HG03060 (cell line): ENCODE measurements around the gene UVRAG.
"Not testable (repeated sequence)": the region's sequence is repeated elsewhere in the genome, so short reads cannot be mapped to it uniquely, and the experiment has no call there.

Experiments
- ATAC-seq: cut with Tn5 transposase; IDR thresholded peaks from one replicate; pipeline ENCODE4 v1.9.1; 2021; ENCODE audit warnings: low read depth, moderate number of reproducible peaks; ENCODE audit not compliant: unreplicated experiment

UVRAG gene

DNA sequence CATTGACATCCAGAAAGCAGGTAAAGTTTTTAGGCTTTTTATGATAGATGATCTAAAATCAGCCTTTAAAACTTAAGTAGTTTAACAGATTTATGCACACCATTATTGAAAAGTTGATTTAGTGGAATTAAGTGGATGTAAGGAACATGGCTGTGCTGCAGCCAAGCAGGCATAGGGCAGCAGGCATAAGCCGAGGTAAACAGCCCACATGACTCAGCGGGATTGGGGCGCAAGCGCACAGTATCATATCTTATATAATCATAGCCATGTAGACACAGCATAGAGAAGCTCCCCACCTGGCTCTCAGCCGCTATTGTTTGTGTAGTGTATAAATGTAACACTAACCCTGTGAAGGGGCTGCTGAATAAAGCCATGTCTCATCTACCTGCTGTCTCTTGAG, 233.8 kb downstream of the UVRAG start:
- ATAC-seq: no peak

DNA sequence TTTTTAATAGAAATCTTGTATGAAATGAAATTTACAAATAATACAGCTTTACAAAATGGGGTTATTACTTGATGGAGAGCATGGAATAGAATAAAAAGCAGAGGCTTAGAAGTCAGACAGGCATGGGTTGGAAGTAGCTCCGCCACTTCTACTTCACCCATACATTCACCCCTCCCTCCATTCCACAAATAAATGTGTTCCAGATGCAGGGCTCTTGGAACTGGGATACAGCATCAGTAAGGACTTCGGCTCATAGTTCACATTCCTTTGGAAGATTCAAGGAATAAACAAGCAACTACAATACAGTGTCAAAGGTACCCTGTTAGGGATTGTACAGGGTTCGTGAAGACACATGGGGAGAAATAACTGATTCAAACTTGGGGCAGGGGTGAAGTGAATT, 234.5 kb downstream of the UVRAG start:
- ATAC-seq: no peak

GRCh38 chr11:76051937-76052336, 236.9 kb downstream of the UVRAG start:
- no peak for ATAC-seq

DNA sequence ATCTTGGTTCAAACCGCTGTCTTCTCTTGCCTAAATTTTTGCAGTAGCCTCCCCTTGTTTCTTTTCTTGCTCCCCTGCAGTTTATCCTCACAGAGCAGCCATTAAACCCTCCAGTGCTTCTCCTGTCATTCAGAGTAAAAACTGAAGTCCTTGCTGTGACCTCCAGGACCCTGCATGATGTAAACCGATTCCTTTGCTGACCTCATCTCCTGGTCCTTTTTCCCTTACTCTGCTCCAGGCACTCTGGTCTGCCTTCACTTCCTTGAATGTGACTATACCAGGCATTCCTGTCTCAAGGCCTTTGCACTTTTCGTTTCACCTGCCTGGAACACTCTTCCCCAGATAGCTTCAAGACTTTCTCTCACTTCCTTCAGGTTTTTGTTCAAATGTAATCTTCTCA, 239.3 kb downstream of the UVRAG start:
- no peak for ATAC-seq

- ATAC-seq: no peak
Observed at GRCh38 chr11:76056876-76057275, 241.9 kb downstream of the UVRAG start.

GRCh38 chr11:76060475-76061036, 245.5 kb downstream of the UVRAG start:
- ATAC-seq: not testable (repeated sequence)

DNA sequence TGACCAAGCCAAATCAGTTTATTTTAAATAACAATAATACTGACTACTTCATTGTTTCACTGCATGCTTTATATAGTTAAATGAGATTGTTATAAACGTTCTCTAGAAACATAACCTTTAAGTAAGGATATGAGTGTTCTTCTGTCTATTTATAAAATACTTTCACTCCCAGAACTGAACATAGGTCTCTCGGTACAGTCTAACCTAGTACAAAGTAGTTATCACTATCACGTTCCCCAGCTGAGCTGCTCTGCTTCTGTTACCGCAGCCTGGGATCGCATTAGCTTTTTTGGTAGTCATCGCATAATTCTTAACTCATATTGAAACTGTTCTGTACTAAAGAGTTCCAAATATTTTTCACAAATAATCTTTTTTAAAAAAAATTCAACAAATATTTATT, 247.7 kb downstream of the UVRAG start:
- peak; percentile 98 for ATAC-seq

GRCh38 chr11:76064192-76064591, 249.2 kb downstream of the UVRAG start:
- no peak for ATAC-seq

DNA sequence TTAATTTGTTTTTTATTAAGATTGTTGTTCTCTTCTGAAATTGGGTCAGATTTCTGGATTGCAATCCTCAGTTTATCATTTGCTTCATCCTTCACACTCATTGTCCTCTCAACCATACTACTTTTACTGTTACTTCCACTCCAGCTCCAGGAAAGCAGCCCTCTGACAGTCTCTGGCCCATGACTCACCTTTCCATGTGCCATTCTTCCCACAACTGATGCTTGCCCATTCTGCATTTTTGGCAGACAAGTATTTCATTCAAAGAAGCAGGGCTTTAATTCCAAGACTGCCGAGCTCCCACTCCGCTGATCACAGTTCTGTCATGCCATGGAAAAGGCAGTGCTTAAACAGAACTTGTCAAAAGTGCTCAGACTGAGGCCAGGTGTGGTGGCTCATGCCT, 252.1 kb downstream of the UVRAG start:
- no peak for ATAC-seq

DNA sequence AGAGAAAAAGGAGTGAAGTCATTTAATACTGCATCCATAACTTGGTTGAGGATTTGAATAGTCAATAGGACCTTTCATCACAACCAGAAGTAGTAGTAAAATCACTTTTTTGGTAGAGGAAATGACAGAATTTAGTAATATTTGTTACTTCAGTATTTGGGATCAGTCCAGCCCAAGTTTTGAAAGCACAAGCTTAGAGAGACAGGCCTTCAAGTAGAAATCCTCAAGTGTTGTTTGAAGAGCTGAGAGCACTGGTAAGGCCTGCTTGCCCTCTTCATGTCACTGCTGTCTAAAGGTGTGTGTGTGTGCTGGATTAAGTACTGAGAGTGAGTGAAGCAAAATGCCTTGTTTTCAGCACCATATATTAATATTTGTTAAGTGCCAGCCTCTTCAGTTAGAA, 254.0 kb downstream of the UVRAG start:
- ATAC-seq: no peak

DNA sequence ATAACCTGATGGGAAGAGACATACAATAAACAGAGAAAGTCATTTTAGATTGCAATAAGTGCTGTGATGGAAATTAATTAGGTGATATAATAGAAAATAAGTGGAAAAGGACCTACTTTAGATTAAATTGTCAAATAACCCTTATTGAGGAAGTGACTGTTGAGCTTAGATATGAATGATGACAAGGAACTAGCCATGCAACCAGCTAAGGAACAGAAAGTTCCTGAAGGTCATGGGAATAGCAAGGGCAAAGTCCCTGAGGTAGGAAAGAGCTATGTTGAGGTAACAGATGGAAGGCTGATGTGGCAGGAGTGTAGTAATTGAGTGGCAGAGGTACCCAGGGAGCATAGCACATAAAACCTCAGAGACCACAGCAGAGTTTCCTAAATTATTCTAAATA, 256.1 kb downstream of the UVRAG start:
- ATAC-seq: no peak

GRCh38 chr11:76073724-76074123, 258.7 kb downstream of the UVRAG start:
- ATAC-seq: no peak

DNA sequence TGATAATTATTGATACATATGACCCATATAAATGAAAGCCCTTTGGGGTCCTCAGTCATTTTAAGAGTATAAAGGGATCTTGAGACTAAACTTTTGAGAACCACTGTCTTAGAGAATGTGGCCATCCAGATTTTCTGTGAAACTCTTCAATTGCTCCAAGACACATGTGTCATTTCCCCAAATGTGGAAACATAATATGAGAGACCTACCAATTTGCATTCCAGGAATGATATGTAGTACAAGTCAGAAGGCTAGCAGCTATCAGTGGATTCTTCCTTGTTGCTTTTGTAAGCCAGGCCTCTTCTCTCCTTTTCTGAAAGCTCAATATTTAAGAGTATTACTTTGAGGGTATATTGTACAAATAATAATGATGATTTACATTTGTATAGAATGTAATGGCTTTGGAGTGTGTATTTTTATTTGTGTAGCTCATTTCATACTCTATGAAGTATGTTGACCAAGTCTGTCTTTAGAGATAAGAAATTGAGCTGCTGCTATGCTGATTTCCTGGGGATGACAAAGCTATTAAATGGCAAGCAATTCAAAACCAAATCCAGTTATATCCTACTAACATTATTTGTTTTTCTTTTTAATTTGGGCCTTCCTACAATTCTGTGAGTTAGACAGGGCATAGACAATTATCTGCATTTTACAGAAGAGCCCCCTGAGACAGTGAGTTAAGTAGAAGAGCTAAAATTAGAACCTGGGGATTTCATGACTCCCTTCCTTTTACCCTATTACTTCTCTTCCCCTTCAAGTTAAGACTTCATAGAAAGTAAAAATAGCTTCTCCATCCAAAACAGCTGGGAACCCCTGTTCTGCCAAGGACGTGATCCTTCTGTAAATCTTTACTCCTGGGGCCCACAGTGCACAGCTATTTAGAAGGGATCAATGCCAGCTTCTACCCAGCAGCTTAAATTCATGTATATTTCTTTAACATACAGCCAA, 259.4 kb downstream of the UVRAG start:
- ATAC-seq: no peak

DNA sequence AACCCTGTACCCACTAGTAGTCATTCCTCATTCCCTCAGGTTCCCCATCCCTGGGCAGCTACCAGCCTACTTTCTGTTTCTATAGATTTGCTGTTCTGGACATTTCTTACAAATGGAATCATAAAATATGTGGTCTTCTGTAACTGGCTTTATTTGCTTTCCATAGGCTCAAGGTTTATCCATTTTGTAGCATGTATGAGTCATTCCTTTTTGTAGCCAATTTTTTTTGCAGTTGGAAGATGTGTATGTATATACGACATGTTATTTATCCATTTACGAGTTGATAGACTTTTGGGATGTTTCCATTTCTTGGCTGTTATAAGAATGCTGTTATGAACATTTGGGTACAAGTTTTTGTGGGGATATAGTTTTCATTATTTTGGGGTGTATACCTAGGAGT, 260.7 kb downstream of the UVRAG start:
- no peak for ATAC-seq

DNA sequence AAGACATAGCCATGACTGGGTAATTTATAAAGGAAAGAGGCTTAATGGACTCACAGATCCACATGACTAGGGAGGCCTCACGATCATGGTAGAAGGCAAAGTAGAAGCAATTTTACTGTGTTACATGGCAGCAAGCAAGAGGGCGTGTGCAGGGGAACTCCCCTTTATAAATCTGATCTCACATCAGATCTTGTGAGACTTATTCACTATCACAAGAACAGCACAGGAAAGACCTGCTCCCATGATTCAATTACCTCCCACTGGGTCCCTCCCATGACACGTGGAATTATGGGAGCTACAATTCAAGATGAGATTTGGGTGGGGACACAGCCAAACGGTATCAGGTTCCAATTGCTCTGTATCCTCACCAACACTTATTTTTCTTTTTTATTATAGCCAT, 261.2 kb downstream of the UVRAG start:
- not testable (repeated sequence) for ATAC-seq

GRCh38 chr11:76076749-76077148, 261.7 kb downstream of the UVRAG start:
- ATAC-seq: no peak

GRCh38 chr11:76077575-76078150, 262.7 kb downstream of the UVRAG start:
- ATAC-seq: no peak

GRCh38 chr11:76081084-76081483, 266.1 kb downstream of the UVRAG start:
- ATAC-seq: not testable (repeated sequence)

DNA sequence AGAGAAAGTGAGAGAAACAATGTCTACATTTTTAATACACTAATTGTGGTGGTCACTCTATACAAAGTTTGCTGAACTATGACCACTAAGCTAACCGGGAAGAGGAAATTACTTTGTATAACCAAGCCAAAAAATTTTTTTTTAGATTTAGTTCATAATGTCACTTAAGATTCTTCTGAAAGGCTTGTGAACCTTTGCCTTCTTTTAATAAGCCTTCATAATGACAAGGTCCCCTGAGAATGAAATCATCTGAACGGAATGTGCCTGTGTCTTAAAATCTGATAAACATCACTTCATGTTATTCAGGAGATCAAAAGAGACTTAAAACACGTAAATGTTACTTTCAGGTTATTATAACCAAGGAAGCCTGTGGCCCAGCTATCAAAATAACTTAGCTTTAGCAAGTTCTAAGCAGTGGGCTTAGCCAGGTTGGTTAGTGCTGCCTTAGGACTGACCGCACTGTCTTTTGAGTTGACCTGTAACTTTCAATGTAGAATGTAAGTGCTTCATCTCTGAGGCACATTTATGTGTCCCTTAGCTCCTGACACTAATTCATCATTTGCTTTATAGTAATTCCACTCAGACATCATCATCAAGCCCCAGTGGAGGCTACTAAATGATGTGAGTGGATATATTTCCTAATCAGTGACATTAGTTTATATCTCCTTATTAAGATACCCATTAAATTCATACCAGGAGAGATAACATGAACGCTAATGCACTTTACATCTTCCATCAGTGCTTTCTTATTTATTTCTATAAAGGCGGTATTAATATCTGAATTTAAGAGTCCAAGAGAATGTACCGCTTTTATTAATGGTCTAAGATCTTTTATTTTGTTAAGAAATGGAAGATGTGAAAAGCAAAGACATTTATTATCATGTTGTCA, 268.8 kb downstream of the UVRAG start:
- ATAC-seq: no peak

DNA sequence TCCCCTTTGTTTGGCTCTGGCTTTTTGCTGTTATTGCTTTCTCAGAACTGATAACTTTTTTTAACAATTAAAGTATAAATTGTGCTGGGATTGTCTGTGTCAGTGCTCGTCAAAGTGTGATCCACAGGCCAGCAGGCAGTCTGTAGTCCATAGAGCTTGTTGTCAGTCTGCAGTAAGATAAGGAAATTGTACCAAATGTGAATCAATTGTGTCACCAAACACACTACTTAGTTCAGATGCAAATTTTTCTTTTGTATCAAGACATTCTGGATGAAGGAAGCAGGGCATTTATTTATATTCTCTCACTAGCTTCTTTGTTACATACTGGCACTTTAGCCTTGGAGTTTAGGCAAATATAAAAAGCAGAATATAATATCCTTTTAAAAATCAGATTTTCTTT, 270.3 kb downstream of the UVRAG start:
- ATAC-seq: no peak
